Thyroid gland (tissue), 4 donors: Measurements from ENCODE around the gene C5AR2. TPM values are rescaled to one million over a fixed set of nuclear protein-coding genes. Genes with fewer than 3 reads are reported as not detected.

Experiments used
- DNase-seq, 2 donors: peaks; one replicate each; pipeline ENCODE4 v3.0.0-alpha.2; 2019
- H3K27ac ChIP-seq, 3 donors: fragments of 200-600 bp; sonication (generic); 1 replicate in 2 of 3; 2 replicates in 1 of 3; pipeline ENCODE4 v1.5.1; 2016 to 2019; ENCODE audit warnings: mild to moderate bottlenecking in 1 of 3, moderate library complexity in 1 of 3
- H3K27me3 ChIP-seq: fragments of 200-600 bp; sonication (generic); one replicate; pipeline ENCODE4 v1.5.1; 2019
- H3K36me3 ChIP-seq, 2 donors: fragments of 200-600 bp; sonication (generic); one replicate each; pipeline ENCODE4 v1.5.1; 2016 to 2019
- H3K4me1 ChIP-seq, 2 donors: fragments of 200-600 bp; sonication (generic); one replicate each; pipeline ENCODE4 v1.5.1; 2017 to 2019
- H3K4me3 ChIP-seq, 3 donors: fragments of 200-600 bp; sonication (generic); replicated peaks in 1 of 3; 1 replicate in 2 of 3; 2 replicates in 1 of 3; pipeline ENCODE4 v1.5.1; 2016; ENCODE audit warnings: mild to moderate bottlenecking in 1 of 3
- H3K9me3 ChIP-seq: fragments of 200-600 bp; sonication (generic); one replicate; pipeline ENCODE4 v1.5.1; 2017
- POLR2A ChIP-seq, 2 donors: fragments of 450-650 bp; IDR thresholded peaks; one replicate each; pipeline ENCODE4 v1.6.1; 2017; ENCODE audit warnings: antibody characterized with exemption in 2 of 2, mild to moderate bottlenecking in 2 of 2, moderate library complexity in 1 of 2
- WGBS, 2 donors: methylation state at CpG; one replicate each; pipeline ENCODE4 v1.1.5; 2017; 5-methylcytosine and 5-hydroxymethylcytosine counted together
- intact Hi-C: fragments of 100-400 bp; cut with DNase I; formaldehyde crosslinking; loops from one replicate; pipeline ENCODE4 v1.15.1; 2023
- total RNA-seq, 4 donors: library from RNA; depleted of rRNA; stranded (reverse); fragments of >200 nt; gene quantifications; one replicate each; pipeline ENCODE4 v1.2.3, GENCODE V29; 2016
- TF ChIP-seq, protein P1 (sequence below), 6 experiments: fragments of 200-600 bp in 3 of 6; fragments of 450-650 bp in 3 of 6; sonication (generic) in 3 of 6; IDR thresholded peaks; one replicate each; pipeline ENCODE4 v1.5.1; 2016 to 2019; ENCODE audit warnings: antibody characterized with exemption in 6 of 6, mild to moderate bottlenecking in 2 of 6, inconsistent platforms in 1 of 6, moderate library complexity in 1 of 6

C5AR2 gene
- total RNA-seq, 4 donors from 2014 or later, result 0.11 to 3.8 (median 2.0) TPM

DNA sequence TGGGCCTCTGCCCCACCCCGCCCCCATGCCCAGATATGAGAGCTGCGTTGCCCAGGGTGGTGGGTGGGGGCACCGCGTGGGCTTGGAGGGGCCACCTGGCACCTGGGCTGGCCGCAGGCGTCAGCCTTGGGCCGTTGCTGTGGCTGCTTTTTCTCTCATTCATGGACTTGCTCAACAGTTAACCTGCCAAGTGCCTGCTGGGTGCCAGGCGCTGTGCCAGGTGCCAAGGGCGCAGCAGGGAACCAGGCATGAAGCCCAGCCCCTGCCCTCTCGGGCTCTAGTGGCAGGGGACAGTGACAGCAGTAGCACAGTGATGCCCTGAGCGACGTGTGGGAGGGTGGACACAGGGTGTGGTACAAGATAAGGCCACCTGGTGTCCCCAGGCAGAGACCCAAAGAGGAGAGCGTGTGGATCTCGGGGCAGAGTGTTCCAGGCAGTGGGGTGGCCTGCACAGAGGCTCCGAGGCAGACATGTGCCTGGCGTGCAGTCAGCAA lies 45.3 kb downstream of the C5AR2 start:
- Histone ChIP-seq H3K27ac (no peak overlapping the region), H3K4me3 (no peak overlapping the region), H3K27me3 (no peaks in the 10 kb centered on the region), H3K9me3 (no peaks in the 10 kb centered on the region), H3K36me3 (peaks cover 67 to 72% of the 10 kb centered on the region in 2 donors), H3K4me1 (no peaks in the 10 kb centered on the region)
- WGBS, 2 donors, result 85 to 95% methylated on average over 9 to 16 of the region's 16 CpGs
- intact Hi-C loops, result no loop called here
- TF ChIP-seq, protein P1, sequence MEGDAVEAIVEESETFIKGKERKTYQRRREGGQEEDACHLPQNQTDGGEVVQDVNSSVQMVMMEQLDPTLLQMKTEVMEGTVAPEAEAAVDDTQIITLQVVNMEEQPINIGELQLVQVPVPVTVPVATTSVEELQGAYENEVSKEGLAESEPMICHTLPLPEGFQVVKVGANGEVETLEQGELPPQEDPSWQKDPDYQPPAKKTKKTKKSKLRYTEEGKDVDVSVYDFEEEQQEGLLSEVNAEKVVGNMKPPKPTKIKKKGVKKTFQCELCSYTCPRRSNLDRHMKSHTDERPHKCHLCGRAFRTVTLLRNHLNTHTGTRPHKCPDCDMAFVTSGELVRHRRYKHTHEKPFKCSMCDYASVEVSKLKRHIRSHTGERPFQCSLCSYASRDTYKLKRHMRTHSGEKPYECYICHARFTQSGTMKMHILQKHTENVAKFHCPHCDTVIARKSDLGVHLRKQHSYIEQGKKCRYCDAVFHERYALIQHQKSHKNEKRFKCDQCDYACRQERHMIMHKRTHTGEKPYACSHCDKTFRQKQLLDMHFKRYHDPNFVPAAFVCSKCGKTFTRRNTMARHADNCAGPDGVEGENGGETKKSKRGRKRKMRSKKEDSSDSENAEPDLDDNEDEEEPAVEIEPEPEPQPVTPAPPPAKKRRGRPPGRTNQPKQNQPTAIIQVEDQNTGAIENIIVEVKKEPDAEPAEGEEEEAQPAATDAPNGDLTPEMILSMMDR (IDR thresholded peaks at IDR 0.05), result no peak
- TF ChIP-seq POLR2A (IDR thresholded peaks at IDR 0.05), result no peak
- peak; percentile 17 to 18 for DNase-seq

DNA sequence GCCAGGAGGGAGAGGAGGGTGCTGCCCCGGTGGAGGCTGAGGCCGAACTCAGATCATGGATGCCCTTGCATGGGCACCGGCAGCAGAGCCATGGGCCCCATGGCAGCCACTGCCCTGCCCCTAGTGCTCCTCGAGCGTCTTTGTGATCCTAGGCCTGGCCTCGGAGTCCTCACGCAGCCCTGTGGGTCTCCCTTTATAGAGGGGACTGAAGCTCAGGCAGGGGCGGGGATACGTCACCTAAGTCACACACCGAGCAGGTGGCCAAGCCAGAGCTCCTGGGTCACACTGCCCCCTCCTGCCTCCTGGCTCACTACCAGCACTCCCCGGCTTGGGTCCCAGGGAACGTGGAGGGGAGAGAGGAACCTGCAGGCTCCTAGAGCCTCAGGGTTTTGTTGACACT lies 45.8 kb downstream of the C5AR2 start:
- TF ChIP-seq, protein P1 (IDR thresholded peaks at IDR 0.05), result no peak
- no peak for TF ChIP-seq POLR2A (IDR thresholded peaks at IDR 0.05)
- 86 to 94% methylated on average over 8 to 9 of the region's 12 CpGs for WGBS, 2 donors
- Histone ChIP-seq H3K4me3 (no peak overlapping the region), H3K4me1 (no peaks in the 10 kb centered on the region), H3K36me3 (peaks cover 65 to 73% of the 10 kb centered on the region in 2 donors), H3K27ac (no peak overlapping the region), H3K9me3 (no peaks in the 10 kb centered on the region), H3K27me3 (no peaks in the 10 kb centered on the region)
- no peak for DNase-seq
- intact Hi-C loops, result no loop called here

DNA sequence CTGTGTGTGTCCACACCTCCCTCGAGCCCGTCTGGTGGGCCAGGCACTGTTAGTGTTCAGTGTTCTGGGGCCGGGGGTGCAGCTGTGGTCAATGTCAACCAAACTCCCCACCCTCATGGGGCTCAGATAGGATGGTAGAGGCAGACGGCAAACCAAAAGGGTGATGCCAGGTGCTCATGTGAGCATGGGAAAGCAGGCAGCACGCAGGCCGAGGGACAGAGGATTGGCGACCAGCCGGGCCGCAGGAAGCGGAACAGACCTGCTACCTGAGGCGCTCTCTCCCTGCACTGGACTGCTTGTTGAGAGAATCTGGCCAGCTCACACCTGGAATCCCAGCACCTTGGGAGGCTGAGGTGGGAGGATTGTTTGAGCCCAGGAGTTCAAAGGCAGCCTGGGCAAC lies 46.3 kb downstream of the C5AR2 start:
- intact Hi-C loops, result no loop called here
- peaks cover 60 to 69% of the 10 kb centered on the region in 2 donors for H3K36me3 ChIP-seq

DNA sequence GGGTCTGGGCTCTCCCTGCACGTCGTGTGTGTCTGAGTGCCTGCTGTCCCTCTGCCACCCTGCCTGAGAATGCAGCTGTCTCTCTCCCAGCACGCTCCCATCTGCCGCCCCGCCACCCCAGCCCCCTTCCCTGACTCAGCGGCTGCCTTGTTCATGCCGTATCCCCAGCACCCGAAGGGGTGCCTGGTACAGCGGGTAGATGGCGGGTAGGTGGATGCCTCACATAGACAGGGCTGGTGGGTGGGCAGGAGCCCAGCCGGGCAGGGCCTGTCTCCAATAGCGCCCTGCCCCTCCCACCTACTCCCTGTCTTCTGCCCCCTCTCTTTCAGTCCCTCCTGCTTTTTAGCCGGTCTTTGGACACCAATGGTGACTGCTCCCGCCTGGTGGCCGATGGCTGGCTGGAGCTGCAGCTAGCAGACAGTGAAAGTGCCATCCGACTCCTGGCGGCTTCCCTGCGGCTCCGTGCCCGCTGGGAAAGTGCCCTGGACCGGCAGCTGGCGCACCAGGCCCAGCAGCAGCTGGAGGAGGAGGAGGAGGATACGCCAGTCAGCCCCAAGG lies 47.5 kb downstream of the C5AR2 start:
- DNase-seq, result no peak
- no peaks in the 10 kb centered on the region for H3K27me3 ChIP-seq
- H3K36me3 ChIP-seq, result peaks cover 50 to 60% of the 10 kb centered on the region in 2 donors
- intact Hi-C loops, result no loop called here
- H3K4me1 ChIP-seq, result no peaks in the 10 kb centered on the region
- no peak overlapping the region for H3K4me3 ChIP-seq
- no peak overlapping the region for H3K27ac ChIP-seq
- no peaks in the 10 kb centered on the region for H3K9me3 ChIP-seq
- 95 to 97% methylated on average over 17 to 21 of the region's 23 CpGs for WGBS, 2 donors
- TF ChIP-seq, protein P1 (IDR thresholded peaks at IDR 0.05), result no peak
- TF ChIP-seq POLR2A (IDR thresholded peaks at IDR 0.05), result no peak

More for the DNA sequence above, 46.3 kb downstream of the C5AR2 start:
- no peaks in the 10 kb centered on the region for H3K27me3 ChIP-seq
- H3K27ac ChIP-seq, result no peak overlapping the region
- H3K4me3 ChIP-seq, result no peak overlapping the region
- H3K9me3 ChIP-seq, result no peaks in the 10 kb centered on the region
- no peak for TF ChIP-seq POLR2A (IDR thresholded peaks at IDR 0.05)
- TF ChIP-seq, protein P1 (IDR thresholded peaks at IDR 0.05), result no peak
- no peaks in the 10 kb centered on the region for H3K4me1 ChIP-seq
- DNase-seq, result no peak
- whole genome bisulfite sequencing, 2 donors, result 94 to 95% methylated on average over 11 of the region's 11 CpGs

DNA sequence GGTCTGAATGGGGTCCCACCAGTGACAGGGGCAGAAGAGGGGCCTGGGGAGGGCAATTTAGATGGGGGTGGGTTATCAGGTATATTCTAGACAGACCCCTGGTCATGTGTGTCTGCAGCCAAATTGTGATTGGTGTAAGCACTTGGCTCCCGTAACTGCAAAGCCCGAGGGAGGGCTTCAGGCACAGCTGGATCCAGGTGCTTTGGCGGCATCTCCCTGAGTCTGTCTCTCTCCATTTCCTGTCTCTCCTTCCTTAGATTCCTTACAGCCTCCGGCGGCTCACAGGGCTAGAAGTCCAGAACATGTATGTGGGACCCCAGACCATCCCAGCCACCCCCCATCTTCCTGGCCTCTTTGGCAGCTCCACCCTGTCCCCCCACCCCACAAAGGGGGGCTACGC lies 48.6 kb downstream of the C5AR2 start:
- H3K4me1 ChIP-seq, result no peaks in the 10 kb centered on the region
- DNase-seq, result no peak
- intact Hi-C loops, result no loop called here
- H3K27me3 ChIP-seq, result no peaks in the 10 kb centered on the region
- no peak overlapping the region for H3K4me3 ChIP-seq
- no peaks in the 10 kb centered on the region for H3K9me3 ChIP-seq
- no peak for TF ChIP-seq POLR2A (IDR thresholded peaks at IDR 0.05)
- peaks cover 39 to 49% of the 10 kb centered on the region in 2 donors for H3K36me3 ChIP-seq
- no peak overlapping the region for H3K27ac ChIP-seq
- WGBS, 2 donors, result 96 to 98% methylated on average over 6 of the region's 6 CpGs
